ENCODE results near the gene NSD1. TPM values are rescaled to one million over a fixed set of nuclear protein-coding genes. Genes with fewer than 3 reads are reported as not detected.
A peak's percentile ranks its signal among the peaks of the same experiment; 100 is the strongest.

NSD1 gene
- total RNA-seq, 1 donor: 53.2 TPM

DNA sequence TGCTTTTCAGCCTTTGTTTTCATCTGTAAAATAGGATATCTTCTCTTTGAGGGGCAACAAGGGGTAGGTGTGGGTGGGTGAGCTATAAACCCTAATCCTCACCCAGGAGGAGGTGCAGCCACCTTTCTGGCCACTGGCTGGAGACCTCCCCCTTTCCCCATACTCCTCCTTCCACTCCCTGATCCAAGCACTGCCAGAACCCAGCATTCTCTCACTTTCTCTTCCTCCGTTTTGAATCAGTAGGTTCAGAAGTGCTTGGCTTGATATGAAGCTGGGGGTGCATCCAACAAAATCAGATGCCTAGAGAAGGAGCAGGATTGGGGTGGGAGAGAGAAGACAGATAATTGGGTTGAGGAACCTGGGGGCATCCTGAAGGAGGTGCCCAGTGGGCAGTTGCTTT lies 6.8 kb upstream of the NSD1 start:
- Histone ChIP-seq H3K27ac (ENCODE audit: low read depth, low read length) (no peak overlapping the region), H4K20me1 (ENCODE audit: insufficient read depth, low read length) (no peaks in the 10 kb centered on the region)
- DNase-seq (ENCODE audit: insufficient read length, low spot score, missing footprints): peak; percentile 14

GRCh38 chr5:177128551-177128981 lies 5.0 kb upstream of the NSD1 start:
- peak; percentile 85 for DNase-seq (ENCODE audit: insufficient read length, low spot score, missing footprints)
- TF ChIP-seq CTCF (IDR thresholded peaks at IDR 0.05; ENCODE audit: extremely low read depth, low read depth, low read length): no peak
- Histone ChIP-seq H3K9me3 (ENCODE audit: low read depth, low read length) (no peaks in the 10 kb centered on the region), H3K4me2 (ENCODE audit: insufficient read depth, low read length) (no peak overlapping the region), H4K20me1 (ENCODE audit: insufficient read depth, low read length) (no peaks in the 10 kb centered on the region), H2AFZ (ENCODE audit: low read length) (peak overlapping the region; percentile 40), H3K36me3 (ENCODE audit: insufficient read depth, low read length) (no peaks in the 10 kb centered on the region), H3K27ac (ENCODE audit: low read depth, low read length) (no peak overlapping the region), H3K27me3 (ENCODE audit: insufficient read depth, low read length) (no peaks in the 10 kb centered on the region), H3K4me1 (ENCODE audit: insufficient read depth, low read length) (peaks cover 6% of the 10 kb centered on the region), H3K79me2 (ENCODE audit: insufficient read depth, low read length) (no peaks in the 10 kb centered on the region), H3K4me3 (ENCODE audit: insufficient read depth, low read length) (no peak overlapping the region)

More for the DNA sequence above, 6.8 kb upstream of the NSD1 start:
- Histone ChIP-seq H3K9me3 (ENCODE audit: low read depth, low read length) (no peaks in the 10 kb centered on the region), H3K27me3 (ENCODE audit: insufficient read depth, low read length) (no peaks in the 10 kb centered on the region), H3K4me3 (ENCODE audit: insufficient read depth, low read length) (no peak overlapping the region), H3K79me2 (ENCODE audit: insufficient read depth, low read length) (no peaks in the 10 kb centered on the region), H3K36me3 (ENCODE audit: insufficient read depth, low read length) (no peaks in the 10 kb centered on the region), H3K4me2 (ENCODE audit: insufficient read depth, low read length) (no peak overlapping the region), H2AFZ (ENCODE audit: low read length) (no peak overlapping the region), H3K4me1 (ENCODE audit: insufficient read depth, low read length) (peaks cover 6% of the 10 kb centered on the region)
- TF ChIP-seq CTCF (IDR thresholded peaks at IDR 0.05; ENCODE audit: extremely low read depth, low read depth, low read length): no peak

DNA sequence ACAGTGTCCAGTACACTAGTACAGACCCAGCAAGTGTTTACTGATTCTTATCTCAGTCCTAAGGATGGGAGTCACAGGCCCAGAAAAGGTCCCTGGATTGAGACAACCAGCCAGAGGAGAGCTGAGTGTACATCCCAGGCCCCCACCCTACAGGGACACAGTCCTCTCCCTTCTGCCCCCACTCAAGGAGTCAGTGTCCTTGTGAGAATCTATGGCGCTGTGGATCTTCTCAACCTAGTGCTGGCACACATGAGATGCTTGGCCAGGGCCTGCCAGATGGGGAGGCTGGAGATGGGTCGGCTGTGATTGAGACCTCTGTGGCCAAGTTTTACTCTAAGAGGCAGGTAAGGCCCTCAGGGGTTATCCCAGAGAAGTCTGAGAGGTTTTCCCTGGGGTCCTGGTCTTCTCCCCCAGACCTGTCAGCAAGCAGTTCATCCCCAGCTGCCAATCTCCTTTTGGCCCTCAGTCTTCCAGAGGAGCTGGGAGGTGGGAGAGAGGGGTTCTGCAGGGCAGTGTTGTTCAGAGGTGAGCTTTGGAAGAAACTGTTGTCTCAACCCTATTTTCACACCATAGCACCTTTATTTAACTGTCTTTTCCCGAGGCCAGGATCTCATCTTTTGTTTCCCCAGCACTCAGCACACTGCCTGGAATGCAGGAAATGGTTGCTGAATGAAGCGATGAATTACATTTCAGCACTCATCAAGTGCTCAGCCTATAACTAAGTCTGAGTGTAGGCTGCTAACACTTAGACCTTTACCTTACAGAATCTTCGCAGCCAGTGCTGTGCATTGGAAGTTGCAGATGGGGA lies 3.2 kb upstream of the NSD1 start:
- Histone ChIP-seq H3K4me2 (ENCODE audit: insufficient read depth, low read length) (no peak overlapping the region), H3K4me1 (ENCODE audit: insufficient read depth, low read length) (peaks cover 14% of the 10 kb centered on the region), H3K9me3 (ENCODE audit: low read depth, low read length) (no peaks in the 10 kb centered on the region), H3K79me2 (ENCODE audit: insufficient read depth, low read length) (peaks cover 8% of the 10 kb centered on the region), H3K27me3 (ENCODE audit: insufficient read depth, low read length) (no peaks in the 10 kb centered on the region), H3K36me3 (ENCODE audit: insufficient read depth, low read length) (peaks cover 5% of the 10 kb centered on the region), H3K4me3 (ENCODE audit: insufficient read depth, low read length) (no peak overlapping the region), H2AFZ (ENCODE audit: low read length) (peak overlapping the region; percentile 46), H3K27ac (ENCODE audit: low read depth, low read length) (no peak overlapping the region), H4K20me1 (ENCODE audit: insufficient read depth, low read length) (no peaks in the 10 kb centered on the region)
- DNase-seq (ENCODE audit: insufficient read length, low spot score, missing footprints): peak; percentile 73
- TF ChIP-seq CTCF (IDR thresholded peaks at IDR 0.05; ENCODE audit: extremely low read depth, low read depth, low read length): no peak

GRCh38 chr5:177131019-177131320 lies 2.6 kb upstream of the NSD1 start:
- no peak for TF ChIP-seq CTCF (IDR thresholded peaks at IDR 0.05; ENCODE audit: extremely low read depth, low read depth, low read length)

More at GRCh38 chr5:177131019-177131320, 2.6 kb upstream of the NSD1 start:
- DNase-seq (ENCODE audit: insufficient read length, low spot score, missing footprints): no peak
- H4K20me1 ChIP-seq (ENCODE audit: insufficient read depth, low read length): no peaks in the 10 kb centered on the region
- H3K27me3 ChIP-seq (ENCODE audit: insufficient read depth, low read length): no peaks in the 10 kb centered on the region
- no peak overlapping the region for H3K4me2 ChIP-seq (ENCODE audit: insufficient read depth, low read length)
- no peaks in the 10 kb centered on the region for H3K9me3 ChIP-seq (ENCODE audit: low read depth, low read length)
- H3K79me2 ChIP-seq (ENCODE audit: insufficient read depth, low read length): peaks cover 13% of the 10 kb centered on the region
- H3K27ac ChIP-seq (ENCODE audit: low read depth, low read length): no peak overlapping the region
- no peak overlapping the region for H3K4me3 ChIP-seq (ENCODE audit: insufficient read depth, low read length)
- H3K36me3 ChIP-seq (ENCODE audit: insufficient read depth, low read length): peaks cover 10% of the 10 kb centered on the region
- H2AFZ ChIP-seq (ENCODE audit: low read length): peak overlapping the region; percentile 46
- H3K4me1 ChIP-seq (ENCODE audit: insufficient read depth, low read length): peaks cover 20% of the 10 kb centered on the region

Measured in osteoblast (primary cell).